ENCODE results near the gene PTPRD. TPM values are rescaled to one million over a fixed set of nuclear protein-coding genes. Genes with fewer than 3 reads are reported as not detected.

PTPRD gene
- total and polyA plus RNA-seq, 9 of the 15 experiments (the other 6 are each of a cell fraction or from before 2014, with no cell fraction given): 0.11 TPM; not detected in 8

GRCh38 chr9:8666060-8666459, 1946.7 kb downstream of the PTPRD start (continued):
- TF ChIP-seq HNRNPK (IDR thresholded peaks at IDR 0.05; ENCODE audit: low read depth, low read length, poor library complexity, severe bottlenecking): no peak
- TF ChIP-seq NEUROD1 (IDR thresholded peaks at IDR 0.05; ENCODE audit: borderline replicate concordance, low read depth, low read length, partially characterized antibody): no peak
- no peak for TF ChIP-seq PKNOX1 (IDR thresholded peaks at IDR 0.05)
- no peak for TF ChIP-seq HDAC6 (IDR thresholded peaks at IDR 0.05; ENCODE audit: low read depth, low read length)
- TF ChIP-seq RB1 (IDR thresholded peaks at IDR 0.05; ENCODE audit: low read depth): no peak

GRCh38 chr9:8660383-8660782, 1952.4 kb downstream of the PTPRD start:
- Histone ChIP-seq H3K4me2 (ENCODE audit: insufficient read depth, low read length) (no peak overlapping the region), H3K9me1 (ENCODE audit: control insufficient read depth, insufficient read depth, low read length) (no peaks in the 10 kb centered on the region), H3K4me3 (no peak overlapping the region), H3K79me2 (ENCODE audit: control insufficient read depth, insufficient read depth, low read length) (no peaks in the 10 kb centered on the region), H3K36me3 (ENCODE audit: control insufficient read depth, insufficient read depth, low read length) (no peaks in the 10 kb centered on the region), H3K27me3 (ENCODE audit: control insufficient read depth in 2 of 2, insufficient read depth in 2 of 2, low read length in 2 of 2) (no peaks in the 10 kb centered on the region), H4K20me1 (replicated peaks; ENCODE audit: control insufficient read depth, insufficient read depth, low read length) (no peaks in the 10 kb centered on the region), H3K4me1 (replicated peaks in 1 of 2; ENCODE audit: control insufficient read depth in 2 of 2, insufficient read depth in 2 of 2, low read length in 2 of 2) (no peaks in the 10 kb centered on the region), H3K9me3 (replicated peaks; ENCODE audit: control insufficient read depth, insufficient read depth, low read depth, low read length) (no peaks in the 10 kb centered on the region), H2AFZ (ENCODE audit: low read depth, low read length) (no peak overlapping the region), H3K27ac (ENCODE audit: extremely low read depth, low read depth, low read length) (no peak overlapping the region), H3K9ac (ENCODE audit: insufficient read depth in 1 of 2, low read depth in 2 of 2, low read length in 2 of 2) (no peak overlapping the region)
- FAIRE-seq: no peak
- TF ChIP-seq SMAD4 (CRISPR knock-in tag; conservative IDR thresholded peaks at IDR 0.05): no peak
- TF ChIP-seq SRSF9 (IDR thresholded peaks at IDR 0.05; ENCODE audit: borderline replicate concordance, low read depth, low read length): no peak
- TF ChIP-seq XRCC4 (IDR thresholded peaks at IDR 0.05; ENCODE audit: extremely low read depth, insufficient read depth, insufficient read length): no peak
- TF ChIP-seq ZNF444 (CRISPR knock-in tag; IDR thresholded peaks at IDR 0.05): no peak
- no peak for TF ChIP-seq CXXC5 (CRISPR knock-in tag; IDR thresholded peaks at IDR 0.05)
- no peak for DNase-seq (ENCODE audit: extremely low read depth in 1 of 4, low spot score in 3 of 4)
- no peak for ATAC-seq
- in situ Hi-C loops (cut with MboI): no loop called here
- BruUV-seq (replicated peaks): no TSS peak
- ChIA-PET POLR2A (no interaction called here), CTCF (ENCODE audit: low intra/inter-chr PET ratio) (no interaction called here)
- intact Hi-C loops (cut with micrococcal nuclease): no loop called here
